HepG2 (cell line): ENCODE results near the gene CCDC34. TPM values are rescaled to one million over a fixed set of nuclear protein-coding genes. Genes with fewer than 3 reads are reported as not detected.

Experiments used
- ATAC-seq: fragments of 200-7000 bp; cut with Tn5 transposase; 3 replicates; pipeline ENCODE4 v1.9.1; 2020; ENCODE audit warnings: mild to moderate bottlenecking, moderate library complexity
- BruUV-seq: library from RNA; stranded (reverse); fragments of 400-500 nt; replicated peaks from 2 replicates; lab custom pipeline; 2021; lab: Mats Ljungman, UMichigan
- CTCF ChIA-PET: fragments of 300-600 bp; formaldehyde crosslinking; extraction: SDS; loops from one replicate; lab custom pipeline; 2021; ENCODE audit warnings: low total read pairs, inconsistent platforms, low intra/inter-chr PET ratio; lab: Yijun Ruan, JAX
- POLR2A ChIA-PET: fragments of 350-600 bp; sonication (Branson Sonifier 250); formaldehyde crosslinking; loops from one replicate; lab custom pipeline; 2020; ENCODE audit warnings: antibody characterized with exemption, inconsistent platforms; lab: Yijun Ruan, JAX
- DNase-seq: peaks from one replicate; pipeline ENCODE4 v3.0.0-alpha.2; 2015; ENCODE audit warnings: low spot score
- FAIRE-seq: peaks from 3 replicates; lab custom pipeline; 2011; peaks lifted over from hg19 to GRCh38; lab: Jason Lieb, UNC
- H2AFZ ChIP-seq: one replicate; pipeline ENCODE4 v1.6.1; 2011; ENCODE audit warnings: low read length, inconsistent platforms
- H3K27ac ChIP-seq: fragments of 300-600 bp; 3 replicates; pipeline ENCODE4 v1.8.0; 2011; ENCODE audit warnings: mixed run types, mild to moderate bottlenecking, mixed read lengths, low read length, inconsistent platforms; ENCODE audit not compliant: insufficient read depth; ENCODE audit errors: extremely low read length
- H3K27me3 ChIP-seq, 2 experiments: fragments of 200-600 bp in 1 of 2; 2 replicates in 1 of 2; 3 replicates in 1 of 2; pipeline versions ENCODE4 v1.6.0 to v1.8.0; 2011; ENCODE audit warnings: low read length in 2 of 2, mild to moderate bottlenecking in 2 of 2, moderate library complexity in 2 of 2, inconsistent platforms in 1 of 2; ENCODE audit not compliant: insufficient read depth in 2 of 2, control insufficient read depth in 1 of 2
- H3K36me3 ChIP-seq, 2 experiments: fragments of 200-600 bp in 1 of 2; replicated peaks in 1 of 2; 2 replicates in 1 of 2; 3 replicates in 1 of 2; pipeline versions ENCODE4 v1.5.1 to v1.8.0; 2011; ENCODE audit warnings: low read length in 2 of 2, inconsistent platforms in 1 of 2; ENCODE audit not compliant: insufficient read depth in 2 of 2, control insufficient read depth in 1 of 2
- H3K4me1 ChIP-seq: 2 replicates; pipeline ENCODE4 v1.5.1; 2012; ENCODE audit warnings: low read length, inconsistent platforms; ENCODE audit not compliant: insufficient read depth
- H3K4me2 ChIP-seq: 2 replicates; pipeline ENCODE4 v1.6.0; 2011; ENCODE audit warnings: low read depth, low read length, inconsistent platforms
- H3K4me3 ChIP-seq, 3 experiments: fragments of 200-600 bp in 1 of 3; sonication (generic), shearing (Covaris generic) in 1 of 3; replicated peaks in 1 of 3; 2 replicates each; pipeline ENCODE4 v1.5.1; 2011 to 2016; ENCODE audit warnings: low read length in 3 of 3, inconsistent platforms in 2 of 3, low read depth in 2 of 3, mild to moderate bottlenecking in 2 of 3, control low read depth in 1 of 3, mixed read lengths in 1 of 3; ENCODE audit not compliant: insufficient read depth in 1 of 3
- H3K79me2 ChIP-seq: one replicate; pipeline ENCODE4 v1.6.1; 2011; ENCODE audit warnings: low read length, inconsistent platforms; ENCODE audit not compliant: insufficient read depth
- H3K9ac ChIP-seq: 2 replicates; pipeline ENCODE4 v1.6.0; 2011; ENCODE audit warnings: mild to moderate bottlenecking, low read depth, low read length, inconsistent platforms; ENCODE audit not compliant: insufficient read depth
- H3K9me3 ChIP-seq: 2 replicates; pipeline ENCODE4 v1.5.1; 2012; ENCODE audit warnings: mild to moderate bottlenecking, low read length
- H4K20me1 ChIP-seq: 2 replicates; pipeline ENCODE4 v1.6.0; 2011; ENCODE audit warnings: inconsistent platforms, mild to moderate bottlenecking, low read length, moderate library complexity; ENCODE audit not compliant: insufficient read depth
- DMTF1 ChIP-seq: sonication (generic); formaldehyde crosslinking; IDR thresholded peaks from 2 replicates; pipeline ENCODE4 v1.4.0; 2020; ENCODE audit warnings: mild to moderate bottlenecking, missing genetic modification reagents
- HMGXB3 ChIP-seq: sonication (generic); formaldehyde crosslinking; IDR thresholded peaks from 2 replicates; pipeline ENCODE4 v1.4.0; 2020; ENCODE audit warnings: missing genetic modification reagents, borderline replicate concordance
- HNF4A ChIP-seq: sonication (generic); formaldehyde crosslinking; IDR thresholded peaks from 2 replicates; pipeline ENCODE4 v1.4.0; 2020; ENCODE audit warnings: missing genetic modification reagents
- HNRNPLL ChIP-seq: fragments of 200-400 bp; formaldehyde crosslinking; IDR thresholded peaks from 2 replicates; pipeline ENCODE4 v1.6.1; 2017; ENCODE audit warnings: mild to moderate bottlenecking, low read depth, low read length; ENCODE audit not compliant: poor library complexity, severe bottlenecking
- KLF11 ChIP-seq: IDR thresholded peaks from 2 replicates; pipeline ENCODE4 v1.6.1; 2016; ENCODE audit warnings: missing compliant biosample characterization
- MTERF4 ChIP-seq: sonication (generic); formaldehyde crosslinking; IDR thresholded peaks from 2 replicates; pipeline ENCODE4 v1.8.0; 2023; ENCODE audit warnings: mild to moderate bottlenecking, missing genetic modification reagents
- NFKB2 ChIP-seq: sonication (generic); formaldehyde crosslinking; IDR thresholded peaks from 2 replicates; pipeline ENCODE4 v1.4.0; 2020; ENCODE audit warnings: missing genetic modification reagents, borderline replicate concordance
- PHF8 ChIP-seq: sonication (generic); formaldehyde crosslinking; IDR thresholded peaks from 2 replicates; pipeline ENCODE4 v1.5.0; 2020; ENCODE audit warnings: missing genetic modification reagents
- SIN3B ChIP-seq: fragments of 150-350 bp; IDR thresholded peaks from 2 replicates; pipeline ENCODE4 v1.6.1; 2014; ENCODE audit warnings: low read length
- TERF1 ChIP-seq: sonication (generic); formaldehyde crosslinking; IDR thresholded peaks from 2 replicates; pipeline ENCODE4 v1.8.0; 2022; ENCODE audit warnings: mild to moderate bottlenecking, missing genetic modification reagents, moderate library complexity
- ZBTB3 ChIP-seq: sonication (generic); formaldehyde crosslinking; IDR thresholded peaks from 2 replicates; pipeline ENCODE4 v1.4.0; 2020; ENCODE audit warnings: low read depth, mild to moderate bottlenecking, moderate library complexity, missing genetic modification reagents, borderline replicate concordance
- ZNF180 ChIP-seq: sonication (generic); formaldehyde crosslinking; IDR thresholded peaks from 2 replicates; pipeline ENCODE4 v1.4.0; 2020; ENCODE audit warnings: low read depth, missing genetic modification reagents, borderline replicate concordance
- ZNF232 ChIP-seq: sonication (generic); formaldehyde crosslinking; IDR thresholded peaks from 2 replicates; pipeline ENCODE4 v1.4.0; 2020; ENCODE audit warnings: missing genetic modification reagents, borderline replicate concordance
- ZNF546 ChIP-seq: sonication (generic); formaldehyde crosslinking; conservative IDR thresholded peaks from 2 replicates; pipeline ENCODE4 v1.8.1; 2023; ENCODE audit warnings: mild to moderate bottlenecking, missing genetic modification reagents
- ZNF607 ChIP-seq: sonication (generic); formaldehyde crosslinking; IDR thresholded peaks from 2 replicates; pipeline ENCODE4 v1.5.1; 2020; ENCODE audit warnings: missing genetic modification reagents, mild to moderate bottlenecking, borderline replicate concordance
- ZNF841 ChIP-seq: sonication (generic); formaldehyde crosslinking; IDR thresholded peaks from 2 replicates; pipeline ENCODE4 v1.8.1; 2023; ENCODE audit warnings: missing genetic modification reagents, borderline replicate concordance
- WGBS: methylation state at CpG from one replicate; pipeline ENCODE4 v1.1.6; 2017; ENCODE audit warnings: low lambda C conversion rate; 5-methylcytosine and 5-hydroxymethylcytosine counted together
- in situ Hi-C: cut with HindIII; loops from 2 replicates; pipeline ENCODE4 v1.10.0; 2017; ENCODE audit warnings: low pct_unique_long_range_greater_than_20kb; ENCODE audit not compliant: extremely low pct_ligation_motif_present
- intact Hi-C: fragments of 100-400 bp; cut with micrococcal nuclease; formaldehyde crosslinking; loops from one replicate; pipeline ENCODE4 v1.10.0; 2022; ENCODE audit not compliant: unreplicated experiment
- polyA plus RNA-seq, 8 experiments: library from polyadenylated mRNA; depleted of rRNA in 3 of 8; stranded (reverse) in 7 of 8; unstranded in 1 of 8; fragments of >200 nt; fragmentation: Illumina TruSeq in 4 of 8; extraction: Trizol in 4 of 8; gene quantifications; 2 replicates each; pipeline versions ENCODE4 v1.2.1 to v1.2.3, GENCODE V29; 2011 to 2016; ENCODE audit warnings: low read depth in 4 of 8, missing spikeins in 1 of 8, mixed read lengths in 1 of 8; ENCODE audit not compliant: insufficient read depth in 1 of 8
- total RNA-seq, 5 experiments: library from RNA; depleted of rRNA; stranded (reverse); fragments of >200 nt; fragmentation: Illumina TruSeq; extraction: Trizol; gene quantifications; 2 replicates each; pipeline ENCODE4 v1.2.3, GENCODE V29; 2016; ENCODE audit warnings: low read depth in 1 of 5

Gene CCDC34
- total and polyA plus RNA-seq, 2 of the 13 experiments (the other 11 are each of a cell fraction or from before 2014, with no cell fraction given) = 7.6 to 34.3 TPM

- ChIA-PET CTCF (interaction anchor here (1.0 kb wide), 1 partner anchor 114 kb away, joined by 4 read pairs; no protein-coding TSS in a partner anchor), POLR2A (interaction anchor here (1.9 kb wide), 1 partner anchor 176 kb away, joined by 8 read pairs; the partner anchor contains the start of gene LGR4)
- no peak overlapping the region for H3K4me3 ChIP-seq
- no peaks in the 10 kb centered on the region for H3K36me3 ChIP-seq
- ATAC-seq (no peak), DNase-seq (no peak), FAIRE-seq (no peak)
- H3K4me1 ChIP-seq = peaks cover 40% of the 10 kb centered on the region
- H3K9me3 ChIP-seq = no peaks in the 10 kb centered on the region
- no peak overlapping the region for H3K4me2 ChIP-seq
- intact Hi-C loops (loop anchor here (2.0 to 5.0 kb wide), 3 partner anchors 63 to 175 kb away; partner anchors contain the start of gene LGR4), in situ Hi-C loops (no loop called here)
- no peak overlapping the region for H2AFZ ChIP-seq
- H3K9ac ChIP-seq = no peak overlapping the region
- no peaks in the 10 kb centered on the region for H3K79me2 ChIP-seq
- H3K27me3 ChIP-seq = no peaks in the 10 kb centered on the region
- 24% methylated on average over 1 of the region's 1 CpG for WGBS
- BruUV-seq = no TSS peak
- no peaks in the 10 kb centered on the region for H4K20me1 ChIP-seq
- H3K27ac ChIP-seq = no peak overlapping the region
- no peak for TF ChIP-seq ZBTB3
- TF ChIP-seq SIN3B = no peak
- TF ChIP-seq DMTF1 = no peak
- TF ChIP-seq ZNF841 = no peak
- TF ChIP-seq KLF11 (CRISPR knock-in tag) = no peak
- TF ChIP-seq HNRNPLL = no peak
- TF ChIP-seq ZNF180 (CRISPR knock-in tag) = no peak
- TF ChIP-seq PHF8 (CRISPR knock-in tag) = no peak
- TF ChIP-seq HNF4A (CRISPR knock-in tag) = no peak
- TF ChIP-seq ZNF546 (CRISPR knock-in tag) = no peak
- no peak for TF ChIP-seq ZNF232 (CRISPR knock-in tag)
- no peak for TF ChIP-seq ZNF607 (CRISPR knock-in tag)
- no peak for TF ChIP-seq TERF1 (CRISPR knock-in tag)
- no peak for TF ChIP-seq HMGXB3 (CRISPR knock-in tag)
- no peak for TF ChIP-seq MTERF4 (CRISPR knock-in tag)
- TF ChIP-seq NFKB2 = no peak
Measured at GRCh38 chr11:27297616-27298015, 65.4 kb downstream of the CCDC34 start.
